GM21825 (cell line): ENCODE data around the gene ATP6V1G1.
"Not testable (repeated sequence)": the region's sequence is repeated elsewhere in the genome, so short reads cannot be mapped to it uniquely, and the experiment has no call there.

Experiments
- ATAC-seq: cut with Tn5 transposase; IDR thresholded peaks from one replicate; pipeline ENCODE4 v1.9.1; 2021; ENCODE audit warnings: mild to moderate bottlenecking, moderate library complexity; ENCODE audit not compliant: unreplicated experiment

The ATP6V1G1 gene

DNA sequence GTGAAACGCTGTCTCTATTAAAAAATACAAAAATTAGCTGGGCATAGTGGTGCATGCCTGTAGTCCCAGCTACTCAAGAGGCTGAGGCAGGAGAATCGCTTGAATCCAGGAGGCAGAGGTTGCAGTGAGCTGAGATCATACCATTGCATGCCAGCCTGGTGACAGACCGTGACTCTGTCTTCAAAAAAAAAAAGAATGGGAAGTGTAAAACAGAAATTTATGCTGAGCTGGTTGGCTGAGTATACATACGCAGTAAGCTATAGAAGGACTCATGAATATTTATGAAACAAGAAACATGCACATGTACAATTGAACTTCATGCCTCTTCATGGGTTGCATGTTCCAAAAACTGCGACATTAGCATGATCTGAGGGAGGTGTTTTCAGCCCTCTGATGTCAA is 10.8 kb upstream of the ATP6V1G1 start:
- not testable (repeated sequence) for ATAC-seq

DNA sequence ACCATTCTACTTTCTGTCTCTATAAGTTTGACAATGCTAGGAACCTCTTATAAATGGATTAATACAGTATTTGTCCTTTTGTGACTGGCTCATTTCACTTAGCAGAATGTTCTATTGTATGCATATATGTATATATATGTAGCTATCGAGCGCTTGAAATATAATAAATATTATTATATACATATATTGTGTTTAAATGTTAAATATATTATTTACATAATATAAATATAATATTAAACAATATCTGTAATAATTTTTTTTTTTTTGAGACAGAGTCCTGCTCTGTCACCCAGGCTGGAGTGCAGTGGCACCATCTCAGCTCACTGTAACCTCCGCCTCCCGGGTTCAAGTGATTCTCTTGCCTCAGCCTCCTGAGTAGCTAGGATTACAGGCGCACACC is 9.4 kb upstream of the ATP6V1G1 start:
- ATAC-seq: not testable (repeated sequence)

- ATAC-seq: no peak
Observed at GRCh38 chr9:114580609-114581193, 6.9 kb upstream of the ATP6V1G1 start.

- ATAC-seq: no peak
Observed at GRCh38 chr9:114583371-114584155, 4.0 kb upstream of the ATP6V1G1 start.

GRCh38 chr9:114588210-114588609 is 641 bp downstream of the ATP6V1G1 start:
- no peak for ATAC-seq

- no peak for ATAC-seq
Observed at GRCh38 chr9:114588651-114589526, 1.3 kb downstream of the ATP6V1G1 start.

GRCh38 chr9:114590328-114590727 is 2.8 kb downstream of the ATP6V1G1 start:
- no peak for ATAC-seq

DNA sequence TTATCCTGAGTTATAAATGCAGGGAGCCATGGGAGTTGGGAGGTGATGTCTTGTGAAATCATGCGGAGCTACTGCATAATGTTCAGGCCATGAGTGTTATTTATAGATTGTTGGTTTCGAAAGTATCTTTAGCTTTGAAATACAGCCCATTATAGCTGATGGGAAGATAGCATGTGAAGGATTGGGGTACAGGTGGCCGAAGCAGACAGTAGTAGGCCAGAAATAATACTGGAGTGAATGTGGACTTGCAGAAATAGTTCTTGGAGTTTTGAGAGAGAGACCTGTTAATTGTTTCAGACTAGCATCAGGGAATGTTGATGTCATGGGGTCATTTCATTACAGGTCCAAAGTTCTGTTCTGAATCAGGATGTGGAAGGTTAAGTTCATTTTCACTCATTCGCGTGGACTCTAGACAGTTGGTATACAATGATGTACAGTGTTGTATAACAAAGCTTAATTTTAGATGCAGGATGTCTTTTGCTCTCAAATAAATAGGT is 3.8 kb downstream of the ATP6V1G1 start:
- no peak for ATAC-seq

- no peak for ATAC-seq
Observed at GRCh38 chr9:114591849-114592248, 4.3 kb downstream of the ATP6V1G1 start.

GRCh38 chr9:114592356-114592755 is 4.8 kb downstream of the ATP6V1G1 start:
- ATAC-seq: peak; percentile 26

DNA sequence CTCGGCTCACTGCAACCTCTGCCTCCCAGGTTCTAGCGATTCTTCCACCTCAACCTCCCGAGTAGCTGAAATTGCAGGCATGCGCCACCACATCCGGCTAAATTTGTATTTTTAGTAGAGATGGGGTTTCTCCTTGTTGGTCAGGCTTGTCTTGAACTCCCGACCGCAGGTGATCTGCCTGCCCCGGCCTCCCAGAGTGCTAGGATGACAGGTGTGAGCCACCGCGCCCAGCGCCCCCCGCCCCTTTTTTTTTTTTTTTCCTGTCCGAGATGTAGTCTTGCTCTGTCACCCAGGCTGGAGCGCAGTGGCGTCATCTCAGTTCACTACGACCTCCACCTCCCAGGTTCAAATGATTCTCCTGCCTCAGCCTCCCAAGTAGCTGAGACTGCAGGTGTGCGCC is 6.6 kb downstream of the ATP6V1G1 start:
- ATAC-seq: no peak

- not testable (repeated sequence) for ATAC-seq
Observed at GRCh38 chr9:114600502-114601248, 13.1 kb downstream of the ATP6V1G1 start.

DNA sequence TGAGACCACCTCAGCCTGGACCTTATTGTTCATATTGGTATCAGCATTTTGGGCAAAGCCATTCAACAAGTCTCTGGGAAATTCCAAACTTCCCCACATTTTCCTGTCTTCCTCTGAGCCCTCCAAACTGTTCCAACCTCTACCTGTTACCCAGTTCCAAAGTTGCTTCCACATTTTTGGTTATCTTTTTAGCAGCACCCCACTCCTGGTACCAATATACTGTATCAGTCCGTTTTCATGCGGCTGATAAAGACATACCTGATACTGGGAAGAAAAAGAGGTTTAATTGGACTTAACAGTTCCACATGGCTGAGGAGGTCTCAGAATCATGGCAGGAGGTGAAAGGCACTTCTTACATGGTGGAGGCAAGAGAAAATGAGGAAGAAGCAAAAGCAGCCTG is 14.2 kb downstream of the ATP6V1G1 start:
- ATAC-seq: not testable (repeated sequence)

GRCh38 chr9:114602620-114603019 is 15.1 kb downstream of the ATP6V1G1 start:
- no peak for ATAC-seq

DNA sequence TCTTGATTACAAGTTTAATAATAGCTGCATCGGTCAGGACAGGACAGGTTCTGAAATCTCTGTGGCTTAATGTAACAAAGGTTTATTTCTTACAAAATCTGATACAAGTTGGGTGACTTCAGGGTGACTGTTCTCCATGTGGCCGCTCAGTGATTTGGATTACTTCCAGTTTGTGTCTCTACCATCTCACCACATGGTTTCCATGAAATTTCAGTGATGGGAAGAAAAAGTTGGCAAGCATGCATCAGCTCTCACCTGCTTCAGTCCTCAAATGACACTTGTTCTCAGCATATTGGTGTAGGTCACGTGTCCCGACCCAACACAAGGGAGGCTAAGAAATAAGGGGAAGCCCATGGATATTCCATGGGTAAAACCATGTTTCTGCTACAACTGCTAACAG is 15.7 kb downstream of the ATP6V1G1 start:
- no peak for ATAC-seq

DNA sequence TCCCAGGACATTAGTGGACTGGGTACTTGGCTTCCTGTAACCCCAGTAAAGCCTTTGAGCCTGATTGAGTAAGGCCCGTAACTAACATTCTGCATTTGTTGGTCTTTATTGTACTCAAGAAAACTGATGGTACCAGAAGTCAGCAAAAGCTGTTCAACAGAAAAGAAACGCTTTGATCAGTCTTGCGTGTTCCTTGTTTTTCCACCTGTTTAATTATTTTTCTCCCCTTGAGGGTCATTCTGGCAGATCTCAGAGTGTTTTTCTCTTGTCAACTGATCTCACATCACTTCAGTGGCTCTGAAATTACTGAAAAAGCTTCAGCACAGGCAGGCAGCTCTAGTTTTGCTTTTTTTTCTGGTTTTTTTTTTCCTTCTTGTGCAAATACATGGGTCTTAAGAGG is 17.4 kb downstream of the ATP6V1G1 start:
- ATAC-seq: no peak

DNA sequence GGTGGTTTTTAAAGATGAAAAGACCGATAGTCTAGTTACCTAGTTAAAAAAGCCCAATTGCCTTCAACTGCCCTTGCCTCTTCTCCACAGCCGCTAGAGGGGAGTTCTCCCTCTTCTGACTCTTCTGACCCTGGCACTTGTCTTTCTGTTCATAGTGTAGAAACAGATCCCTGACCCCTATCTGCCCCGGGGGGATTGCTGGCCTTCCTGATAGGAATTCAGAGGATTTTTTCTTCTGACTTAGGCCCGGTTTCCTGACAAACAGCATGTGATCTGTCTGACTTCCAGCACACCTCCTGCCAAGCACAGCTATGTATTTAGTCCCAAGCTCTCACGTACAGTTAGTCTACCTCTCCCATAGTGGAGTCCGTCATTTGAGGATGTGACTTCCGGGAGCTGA is 18.5 kb downstream of the ATP6V1G1 start:
- ATAC-seq: no peak

DNA sequence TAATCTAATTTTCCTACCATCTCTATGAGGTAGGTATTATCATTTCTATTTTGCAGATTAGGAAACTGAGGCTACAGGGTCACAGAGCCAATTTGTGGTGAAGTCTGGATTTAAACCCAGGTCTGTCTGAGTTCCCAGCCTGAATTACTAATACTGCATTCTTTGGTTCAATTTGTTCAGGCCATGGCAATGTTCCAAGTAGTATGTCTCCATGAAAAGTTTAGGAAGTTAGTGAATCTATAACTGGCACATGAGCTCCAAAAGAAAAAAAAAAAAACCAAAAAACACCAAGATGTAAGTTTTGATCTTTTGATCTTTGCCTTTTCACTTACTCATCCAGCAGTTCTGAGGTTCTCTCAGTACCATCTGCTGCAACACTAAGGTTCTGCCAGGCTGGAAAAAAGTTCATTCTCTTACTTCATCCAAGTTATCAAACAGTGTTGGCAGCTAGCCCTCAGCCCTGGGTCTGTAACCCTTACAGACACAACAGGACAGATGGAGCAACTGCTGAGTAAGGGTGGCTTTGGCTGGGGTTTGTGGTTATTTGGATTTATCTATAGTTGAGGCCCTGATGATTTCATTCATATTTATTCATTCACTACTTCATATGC is 19.1 kb downstream of the ATP6V1G1 start:
- ATAC-seq: no peak

- peak; percentile 38 for ATAC-seq
Observed at GRCh38 chr9:114607671-114608524, 20.3 kb downstream of the ATP6V1G1 start.

GRCh38 chr9:114608525-114608796 is 20.9 kb downstream of the ATP6V1G1 start:
- ATAC-seq: no peak
